PFSK-1 (cell line): ENCODE measurements around the gene SLC7A1.

Experiments
- POLR2AphosphoS5 ChIP-seq: IDR thresholded peaks from 2 replicates; pipeline ENCODE4 v1.6.1; 2012; ENCODE audit warnings: low read depth, mild to moderate bottlenecking, control low read depth, low read length, moderate library complexity
- SIN3A ChIP-seq: IDR thresholded peaks from 2 replicates; pipeline ENCODE4 v1.6.1; 2012; ENCODE audit warnings: mild to moderate bottlenecking, low read length, moderate library complexity, borderline replicate concordance; ENCODE audit not compliant: insufficient read depth
- TAF1 ChIP-seq: IDR thresholded peaks from 2 replicates; pipeline ENCODE4 v1.6.1; 2012; ENCODE audit warnings: low read length, control low read depth, borderline replicate concordance; ENCODE audit not compliant: insufficient read depth
- TF ChIP-seq, protein P1 (sequence below), 2 experiments: IDR thresholded peaks; 2 replicates each; pipeline versions ENCODE4 v1.6.1 to v1.8.0; 2011 to 2012; ENCODE audit warnings: low read depth in 2 of 2, low read length in 2 of 2, control low read depth in 1 of 2, inconsistent platforms in 1 of 2, mild to moderate bottlenecking in 1 of 2, moderate library complexity in 1 of 2; ENCODE audit not compliant: insufficient read depth in 1 of 2

DNA sequence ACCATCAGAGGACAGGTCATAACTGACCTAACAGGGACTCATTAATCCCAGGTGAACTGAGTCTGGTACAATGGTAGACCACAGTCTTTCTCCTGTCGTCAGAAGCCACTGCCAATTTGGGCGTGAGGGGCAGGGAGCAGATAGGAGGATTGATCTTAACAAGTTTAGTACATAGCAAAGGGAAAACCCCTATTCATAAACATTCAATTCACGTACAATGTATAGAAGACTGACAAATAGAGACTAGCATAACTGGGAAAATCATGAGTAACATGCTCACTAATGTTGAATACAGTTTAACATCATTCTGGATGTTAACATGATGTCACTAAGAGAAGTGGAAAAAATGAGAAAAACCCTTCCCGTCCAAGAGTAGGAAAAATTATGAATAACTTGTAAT, 54.1 kb downstream of the SLC7A1 start:
- TF ChIP-seq SIN3A (no peak), TAF1 (no peak), POLR2AphosphoS5 (no peak)
- TF ChIP-seq, protein P1, sequence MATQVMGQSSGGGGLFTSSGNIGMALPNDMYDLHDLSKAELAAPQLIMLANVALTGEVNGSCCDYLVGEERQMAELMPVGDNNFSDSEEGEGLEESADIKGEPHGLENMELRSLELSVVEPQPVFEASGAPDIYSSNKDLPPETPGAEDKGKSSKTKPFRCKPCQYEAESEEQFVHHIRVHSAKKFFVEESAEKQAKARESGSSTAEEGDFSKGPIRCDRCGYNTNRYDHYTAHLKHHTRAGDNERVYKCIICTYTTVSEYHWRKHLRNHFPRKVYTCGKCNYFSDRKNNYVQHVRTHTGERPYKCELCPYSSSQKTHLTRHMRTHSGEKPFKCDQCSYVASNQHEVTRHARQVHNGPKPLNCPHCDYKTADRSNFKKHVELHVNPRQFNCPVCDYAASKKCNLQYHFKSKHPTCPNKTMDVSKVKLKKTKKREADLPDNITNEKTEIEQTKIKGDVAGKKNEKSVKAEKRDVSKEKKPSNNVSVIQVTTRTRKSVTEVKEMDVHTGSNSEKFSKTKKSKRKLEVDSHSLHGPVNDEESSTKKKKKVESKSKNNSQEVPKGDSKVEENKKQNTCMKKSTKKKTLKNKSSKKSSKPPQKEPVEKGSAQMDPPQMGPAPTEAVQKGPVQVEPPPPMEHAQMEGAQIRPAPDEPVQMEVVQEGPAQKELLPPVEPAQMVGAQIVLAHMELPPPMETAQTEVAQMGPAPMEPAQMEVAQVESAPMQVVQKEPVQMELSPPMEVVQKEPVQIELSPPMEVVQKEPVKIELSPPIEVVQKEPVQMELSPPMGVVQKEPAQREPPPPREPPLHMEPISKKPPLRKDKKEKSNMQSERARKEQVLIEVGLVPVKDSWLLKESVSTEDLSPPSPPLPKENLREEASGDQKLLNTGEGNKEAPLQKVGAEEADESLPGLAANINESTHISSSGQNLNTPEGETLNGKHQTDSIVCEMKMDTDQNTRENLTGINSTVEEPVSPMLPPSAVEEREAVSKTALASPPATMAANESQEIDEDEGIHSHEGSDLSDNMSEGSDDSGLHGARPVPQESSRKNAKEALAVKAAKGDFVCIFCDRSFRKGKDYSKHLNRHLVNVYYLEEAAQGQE (IDR thresholded peaks at IDR 0.05; ENCODE audit: insufficient read depth in 1 of 2, low read depth in 2 of 2, low read length in 2 of 2): no peak
